ENCODE measurements around the gene GSTK1. TPM values are rescaled to one million over a fixed set of nuclear protein-coding genes. Genes with fewer than 3 reads are reported as not detected.
A peak's percentile ranks its signal among the peaks of the same experiment; 100 is the strongest.
"Not testable (repeated sequence)": the region's sequence is repeated elsewhere in the genome, so short reads cannot be mapped to it uniquely, and the experiment has no call there.

Gene GSTK1
- total RNA-seq: 10 to 100 TPM; 68.6 to 94.5 TPM
- long read RNA-seq, donor 1, transcript GSTK1-201 (8 exons, 1,044 nt): major isoform, 15 of 24 reads
- long read RNA-seq, donor 1, partial matches to known transcripts: 2 of 24 reads
- long read RNA-seq, donor 1, other reads (novel, unspliced or antisense): 6 of 24 reads
- long read RNA-seq, donor 2, transcript GSTK1-201 (8 exons, 1,044 nt): major isoform, 55 of 88 reads
- long read RNA-seq, donor 2, transcript GSTK1-207 (7 exons, 1,185 nt): minor isoform, 13 of 88 reads
- long read RNA-seq, donor 2, partial matches to known transcripts: 7 of 88 reads
- long read RNA-seq, donor 2, other reads (novel, unspliced or antisense): 12 of 88 reads

DNA sequence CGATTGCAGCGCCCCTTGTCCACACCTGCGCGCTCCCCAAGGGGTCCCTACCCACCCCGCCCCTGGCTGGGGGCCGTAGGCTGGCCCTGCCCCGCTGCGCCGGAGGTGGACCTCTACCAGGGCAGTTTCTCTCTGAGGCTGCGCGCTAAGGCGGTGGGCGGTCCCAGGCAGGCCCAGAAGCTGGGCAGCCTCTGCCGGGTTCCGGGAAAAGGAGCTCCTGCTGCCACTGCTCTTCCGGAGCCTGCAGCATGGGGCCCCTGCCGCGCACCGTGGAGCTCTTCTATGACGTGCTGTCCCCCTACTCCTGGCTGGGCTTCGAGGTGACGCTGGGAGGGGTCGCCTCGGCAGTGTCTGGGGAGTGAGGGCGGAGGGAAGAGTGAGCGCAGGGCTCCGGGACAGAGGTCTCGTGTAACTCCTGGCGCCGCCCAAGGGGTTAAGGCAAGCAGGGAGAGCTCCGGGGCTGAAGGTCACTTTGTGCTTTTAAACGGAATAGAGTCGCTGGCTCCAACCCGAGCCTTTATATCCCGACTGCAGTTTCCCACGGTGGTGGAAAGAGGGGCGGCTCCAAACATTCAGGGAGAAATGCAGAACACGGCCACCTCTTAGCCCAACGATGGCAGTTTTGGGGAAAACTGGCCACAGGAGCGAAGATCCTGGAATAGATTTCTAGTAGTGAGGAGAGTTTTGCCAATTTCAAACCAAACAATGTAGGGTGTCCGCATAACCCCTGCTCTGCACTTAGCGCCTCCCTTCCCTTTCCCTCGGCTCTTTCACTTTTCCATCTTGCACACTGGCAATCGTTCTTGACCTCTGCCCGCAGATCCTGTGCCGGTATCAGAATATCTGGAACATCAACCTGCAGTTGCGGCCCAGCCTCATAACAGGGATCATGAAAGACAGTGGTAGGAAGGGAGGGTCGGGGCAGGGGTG is at the start of gene GSTK1:
Gene GSTK1 (plus strand): TSS at position 176 of the 930 bp plus-strand sequence. CDS start 73 bp downstream, at position 249.
- intact Hi-C loops (cut with DNase I): no loop called here
- peak; percentile 95 for DNase-seq (ENCODE audit: low spot score)

DNA sequence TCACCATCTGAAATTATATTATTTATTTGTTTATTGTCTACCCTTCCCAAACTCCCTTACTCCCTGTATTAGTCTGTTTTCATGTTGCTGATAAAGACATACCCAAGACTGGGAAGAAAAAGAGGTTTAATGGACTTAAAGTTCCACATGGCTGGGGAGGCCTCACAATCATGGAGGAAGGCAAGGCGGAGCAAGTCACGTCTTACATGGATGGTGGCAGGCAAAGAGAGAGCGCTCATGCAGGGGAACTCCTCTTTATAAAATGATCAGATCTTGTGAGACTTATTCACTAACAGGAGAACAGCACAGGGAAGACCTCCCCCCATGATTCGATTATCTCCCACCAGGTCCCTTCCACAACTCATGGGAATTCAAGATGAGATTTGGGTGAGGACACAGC is 49.8 kb upstream of the GSTK1 start:
- not testable (repeated sequence) for DNase-seq (ENCODE audit: low spot score)
- intact Hi-C loops (cut with DNase I): loop anchor here (5.0 to 10.0 kb wide), 2 partner anchors 201 to 359 kb away; partner anchors contain the start of gene EPHB6 (in 2 of the 2)

DNA sequence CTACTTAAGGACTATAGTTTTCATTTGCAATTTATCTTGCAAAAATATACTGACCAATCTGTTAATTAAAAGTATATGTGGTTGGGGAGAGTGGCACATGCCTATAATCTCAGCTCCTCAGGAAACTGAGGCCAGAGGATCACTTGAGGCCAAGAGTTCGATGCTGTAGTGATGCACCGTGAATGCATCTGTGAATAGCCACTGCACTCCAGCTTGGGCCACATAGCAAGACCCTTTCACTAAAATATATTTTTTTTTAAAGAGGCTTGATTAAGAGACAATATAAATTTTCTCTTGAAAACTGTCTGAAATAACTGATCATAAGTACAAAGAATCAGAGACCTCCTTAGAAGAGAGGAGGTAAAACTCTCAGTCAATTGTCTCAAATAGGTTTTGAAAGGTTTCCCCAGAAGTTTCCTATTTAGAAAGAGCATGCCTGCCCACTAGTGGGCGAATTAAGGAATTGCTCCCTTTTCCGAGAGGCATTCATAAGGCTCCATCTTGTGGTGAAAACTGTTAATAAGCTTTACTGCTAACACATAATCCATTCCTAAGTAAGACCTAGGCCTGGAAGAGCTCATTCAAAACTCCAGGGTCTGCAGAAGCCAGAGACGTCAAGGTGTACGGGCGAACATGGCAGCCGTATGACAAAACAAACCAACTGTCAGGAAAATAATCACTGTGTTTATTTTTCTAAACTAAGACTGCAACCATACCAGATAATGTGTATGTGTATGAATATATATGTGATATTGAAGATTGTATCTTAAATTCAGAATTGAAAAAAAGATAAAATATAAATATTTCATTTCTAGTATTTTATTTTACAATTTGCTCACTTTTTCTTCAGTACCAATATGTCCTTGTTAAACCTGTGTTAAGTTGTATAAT is 48.2 kb upstream of the GSTK1 start:
- no peak for DNase-seq (ENCODE audit: low spot score)
- intact Hi-C loops (cut with DNase I): loop anchor here (2.0 to 10.0 kb wide), 3 partner anchors 203 to 360 kb away; partner anchors contain the start of gene EPHB6 (in 2 of the 2)

DNA sequence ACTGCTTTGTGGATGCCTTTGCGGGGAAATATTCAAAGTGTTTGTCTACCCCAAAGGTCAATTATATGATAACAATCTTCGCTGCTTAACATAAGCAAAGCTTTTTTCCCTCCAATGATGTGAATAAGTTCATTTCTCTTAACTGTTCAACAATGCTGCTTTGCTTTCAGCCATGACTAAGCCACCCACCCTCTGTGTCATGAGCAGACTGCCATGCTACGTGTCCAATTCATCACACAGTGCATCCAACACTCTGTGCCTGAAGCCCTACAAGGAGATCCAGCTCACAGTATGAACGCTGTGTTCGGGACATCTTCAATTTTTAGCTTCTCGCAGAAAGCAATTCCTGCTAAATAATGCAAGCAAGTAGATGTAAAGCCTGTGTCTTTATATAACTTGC is 47.1 kb upstream of the GSTK1 start:
- DNase-seq (ENCODE audit: low spot score): no peak
- intact Hi-C loops (cut with DNase I): loop anchor here (10.0 kb wide), 1 partner anchor 361 kb away; the partner anchor contains the start of gene EPHB6 (in 2 of the 2)

DNA sequence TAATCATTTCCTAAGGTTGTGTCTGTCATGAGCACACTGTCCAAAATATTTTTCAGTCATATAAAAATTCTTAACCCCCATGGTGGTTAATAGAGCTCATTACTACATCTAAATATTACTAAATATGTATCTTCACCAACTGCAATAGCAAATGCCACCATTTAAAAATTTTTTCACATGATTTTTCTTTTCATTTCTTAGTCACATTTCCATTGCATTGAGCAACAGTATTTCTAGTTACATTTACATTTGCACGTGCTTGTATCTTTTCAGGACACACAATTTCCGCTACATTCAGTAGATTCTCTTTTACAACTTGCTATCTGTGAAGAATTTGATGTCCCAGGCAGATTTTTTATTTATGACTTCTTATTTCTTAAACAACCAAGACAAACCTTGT is 46.6 kb upstream of the GSTK1 start:
- no peak for DNase-seq (ENCODE audit: low spot score)
- intact Hi-C loops (cut with DNase I): loop anchor here (10.0 kb wide), 1 partner anchor 362 kb away; the partner anchor contains the start of gene EPHB6 (in 2 of the 2)

DNA sequence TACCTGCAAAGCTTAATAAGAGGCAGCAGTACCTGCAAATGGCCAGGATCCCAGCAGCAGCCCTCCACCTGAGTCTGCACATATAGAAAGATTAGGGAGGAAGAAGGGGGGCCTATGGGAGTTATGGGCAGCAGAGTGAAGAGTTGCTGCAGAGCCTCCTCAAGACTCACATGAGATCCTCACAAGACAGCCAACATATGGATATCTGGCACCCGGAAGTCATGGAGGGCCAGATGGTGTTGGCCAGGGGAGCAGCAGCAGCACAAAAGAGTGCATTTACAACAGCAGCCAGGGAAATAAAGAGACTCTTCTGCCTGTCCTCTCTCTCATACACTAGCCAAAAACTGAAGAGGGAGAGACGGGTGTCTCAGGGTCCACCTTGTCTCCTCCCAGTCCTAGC is 45.4 kb upstream of the GSTK1 start:
- intact Hi-C loops (cut with DNase I): loop anchor here (10.0 kb wide), 1 partner anchor 363 kb away; the partner anchor contains the start of gene EPHB6 (in 2 of the 2)

DNA sequence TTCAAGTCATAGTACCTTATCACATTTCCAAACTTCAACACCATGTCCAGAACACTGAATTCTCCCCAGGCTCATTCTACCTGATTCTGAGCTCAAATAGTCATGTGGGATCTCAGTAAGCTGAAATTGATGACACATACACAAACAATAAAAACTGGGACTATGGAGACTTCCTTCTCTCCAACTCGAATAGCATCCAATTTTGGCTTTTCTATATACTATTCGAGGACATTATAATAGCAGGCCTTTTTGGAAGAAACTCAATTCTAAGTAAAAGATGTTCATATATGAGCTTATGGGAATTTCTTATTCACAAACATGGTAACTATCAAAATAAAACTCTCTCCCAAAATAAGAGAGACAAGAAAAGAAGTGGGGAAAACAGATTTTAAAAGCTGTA is 42.0 kb upstream of the GSTK1 start:
- intact Hi-C loops (cut with DNase I): no loop called here
- no peak for DNase-seq (ENCODE audit: low spot score)

More for the DNA sequence above, 45.4 kb upstream of the GSTK1 start:
- DNase-seq (ENCODE audit: low spot score): no peak

DNA sequence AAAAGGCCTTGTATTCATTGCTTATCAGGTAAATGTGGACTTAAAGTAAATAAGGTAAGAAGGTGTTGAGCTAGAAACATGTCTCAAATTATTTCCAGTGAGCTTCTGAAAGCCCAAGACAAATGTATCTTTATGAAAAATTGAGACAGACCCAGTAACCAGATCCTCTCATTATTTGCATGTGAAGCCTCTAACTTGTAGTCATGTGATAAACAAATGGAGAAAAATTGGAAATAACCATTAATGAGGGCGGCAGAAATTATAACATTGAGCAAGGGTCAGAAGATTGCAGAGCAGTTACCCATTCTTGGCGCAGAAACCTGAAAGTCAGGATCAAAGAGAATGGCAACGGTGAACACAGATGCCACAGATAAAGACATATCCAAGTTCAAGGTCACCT is 41.5 kb upstream of the GSTK1 start, which contains the start of gene TAS2R40:
Gene TAS2R40 (plus strand): TSS at position 301 of the 400 bp plus-strand sequence. CDS start 42 bp downstream, at position 343.
- intact Hi-C loops (cut with DNase I): no loop called here
- DNase-seq (ENCODE audit: low spot score): no peak

DNA sequence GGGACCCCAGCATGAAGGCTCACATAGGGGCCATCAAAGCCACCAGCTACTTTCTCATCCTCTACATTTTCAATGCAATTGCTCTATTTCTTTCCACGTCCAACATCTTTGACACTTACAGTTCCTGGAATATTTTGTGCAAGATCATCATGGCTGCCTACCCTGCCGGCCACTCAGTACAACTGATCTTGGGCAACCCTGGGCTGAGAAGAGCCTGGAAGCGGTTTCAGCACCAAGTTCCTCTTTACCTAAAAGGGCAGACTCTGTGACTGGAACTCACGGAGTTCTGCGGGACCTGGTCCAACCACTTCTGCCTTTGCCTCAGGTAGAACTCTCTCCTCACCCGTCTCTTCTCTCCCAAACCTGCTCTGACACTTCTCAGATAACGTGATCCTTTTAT is 40.5 kb upstream of the GSTK1 start:
- intact Hi-C loops (cut with DNase I): no loop called here
- no peak for DNase-seq (ENCODE audit: low spot score)

DNA sequence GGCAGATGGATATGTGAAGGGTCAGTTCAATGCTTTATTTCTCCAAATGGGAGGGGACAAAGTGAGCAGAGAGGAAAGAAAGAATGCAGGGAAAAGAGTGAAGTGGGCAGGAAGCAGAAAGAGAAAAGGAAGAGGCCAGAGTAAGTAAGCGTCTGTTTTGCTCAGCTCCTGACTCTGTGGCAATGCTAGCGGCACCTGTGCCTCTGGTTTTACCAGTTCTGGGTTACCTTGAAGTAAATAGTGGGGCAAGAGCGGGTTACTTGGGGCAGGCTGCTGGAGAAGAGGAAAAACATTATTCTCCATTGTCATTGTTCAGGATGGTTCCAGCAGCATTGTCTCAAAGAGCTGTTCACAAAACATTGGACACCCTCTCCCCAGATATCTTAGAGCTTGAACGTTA is 39.5 kb upstream of the GSTK1 start:
- intact Hi-C loops (cut with DNase I): no loop called here
- DNase-seq (ENCODE audit: low spot score): no peak

DNA sequence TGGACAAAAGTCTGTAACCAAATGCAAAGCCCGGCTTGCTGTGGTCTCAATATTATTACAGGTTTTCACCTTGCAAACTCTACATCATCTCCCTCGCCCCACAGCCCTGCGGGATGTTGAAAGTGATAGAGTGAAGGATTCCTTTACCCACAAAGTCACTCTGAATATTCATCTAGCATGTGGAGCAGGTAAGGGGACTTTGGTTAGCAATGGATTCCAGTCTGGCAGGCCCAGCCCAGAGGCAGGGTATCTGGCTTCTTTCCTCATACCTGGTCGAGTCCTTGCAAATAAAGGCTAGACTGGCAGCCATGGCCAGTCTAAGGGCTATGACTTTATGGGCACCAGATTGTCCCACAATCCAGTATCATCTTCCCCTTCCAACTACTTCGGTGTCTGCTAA is 38.2 kb upstream of the GSTK1 start:
- no peak for DNase-seq (ENCODE audit: low spot score)
- intact Hi-C loops (cut with DNase I): no loop called here

DNA sequence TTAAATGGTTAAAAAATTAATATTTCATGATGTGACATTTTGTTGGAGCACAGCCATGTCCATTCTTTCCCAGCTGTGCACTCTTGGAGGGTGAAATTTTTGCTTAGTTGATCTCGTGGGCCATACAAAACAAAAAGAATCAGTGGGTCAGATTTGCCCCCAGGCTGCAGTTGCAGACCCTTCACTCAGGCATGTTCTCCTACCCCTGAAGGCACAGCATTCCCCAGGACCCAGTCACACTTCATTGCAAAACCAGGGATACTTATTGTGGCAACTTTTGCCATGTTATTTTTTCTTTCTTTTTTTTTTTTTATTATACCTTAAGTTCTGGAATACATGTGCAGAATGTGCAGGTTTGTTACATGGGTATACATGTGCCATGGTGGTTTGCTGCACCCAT is 35.4 kb upstream of the GSTK1 start:
- intact Hi-C loops (cut with DNase I): no loop called here
- no peak for DNase-seq (ENCODE audit: low spot score)

DNA sequence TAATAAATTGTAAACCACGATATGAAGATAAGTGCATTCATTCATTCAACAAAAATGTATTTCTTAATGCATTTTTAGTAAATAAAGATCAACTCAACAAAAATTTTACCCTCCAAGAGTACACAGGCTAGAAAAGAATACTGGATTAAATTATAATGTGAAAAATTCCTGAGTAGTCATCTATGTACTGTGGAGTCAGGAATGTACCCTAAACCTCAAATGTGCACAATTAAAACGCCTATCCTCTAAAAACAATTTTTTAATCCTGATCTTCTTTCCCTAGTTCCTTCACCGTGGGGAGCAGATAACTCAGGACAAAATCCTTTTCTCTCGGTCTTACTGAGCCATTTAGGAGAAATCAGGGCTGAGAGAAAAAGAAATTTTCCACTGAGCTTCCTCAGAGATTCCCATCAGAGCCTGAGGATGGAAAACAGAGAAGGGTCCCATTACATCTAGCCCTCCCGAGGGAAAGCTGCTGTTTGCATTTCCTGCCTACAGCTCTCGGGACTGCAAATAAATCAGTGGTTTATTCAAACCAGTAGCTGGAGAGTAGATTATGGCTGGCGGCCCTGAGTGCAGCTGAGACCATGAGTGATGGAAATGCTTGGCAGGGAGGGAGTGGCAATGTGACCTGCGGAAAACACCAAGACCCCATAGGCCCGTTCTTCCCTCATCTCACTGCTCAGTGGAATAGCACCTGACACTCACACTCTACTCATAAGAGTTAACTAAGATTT is 34.0 kb upstream of the GSTK1 start:
- intact Hi-C loops (cut with DNase I): no loop called here
- DNase-seq (ENCODE audit: low spot score): no peak

DNA sequence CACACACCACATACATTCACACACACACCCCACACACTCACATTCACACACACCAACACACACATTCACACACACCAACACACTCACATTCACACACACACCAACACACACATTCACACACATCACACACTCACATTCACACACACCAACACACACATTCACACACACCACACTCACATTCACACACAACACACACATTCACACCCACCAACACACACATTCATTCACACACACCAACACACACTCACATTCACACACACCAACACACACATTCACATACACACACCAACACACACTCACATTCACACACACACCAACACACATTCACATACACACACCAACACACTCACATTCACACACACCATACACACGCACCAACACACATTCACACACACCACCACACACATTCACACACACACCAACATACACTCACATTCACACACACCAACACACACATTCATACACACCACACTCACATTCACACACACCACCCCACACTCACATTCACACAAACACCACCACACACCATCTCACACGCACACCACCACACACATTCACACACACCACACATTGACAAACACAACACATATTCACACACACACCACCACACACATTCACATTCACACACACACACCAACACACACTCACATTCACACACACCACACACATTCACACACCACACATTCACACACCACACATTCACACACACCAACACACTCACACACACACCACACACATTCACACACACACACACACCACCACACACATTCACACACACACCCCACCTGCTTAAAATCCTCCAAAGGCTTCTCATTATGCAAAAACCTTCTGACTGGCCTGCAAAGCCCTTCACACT is 32.4 kb upstream of the GSTK1 start:
- DNase-seq (ENCODE audit: low spot score): no peak
- intact Hi-C loops (cut with DNase I): no loop called here

DNA sequence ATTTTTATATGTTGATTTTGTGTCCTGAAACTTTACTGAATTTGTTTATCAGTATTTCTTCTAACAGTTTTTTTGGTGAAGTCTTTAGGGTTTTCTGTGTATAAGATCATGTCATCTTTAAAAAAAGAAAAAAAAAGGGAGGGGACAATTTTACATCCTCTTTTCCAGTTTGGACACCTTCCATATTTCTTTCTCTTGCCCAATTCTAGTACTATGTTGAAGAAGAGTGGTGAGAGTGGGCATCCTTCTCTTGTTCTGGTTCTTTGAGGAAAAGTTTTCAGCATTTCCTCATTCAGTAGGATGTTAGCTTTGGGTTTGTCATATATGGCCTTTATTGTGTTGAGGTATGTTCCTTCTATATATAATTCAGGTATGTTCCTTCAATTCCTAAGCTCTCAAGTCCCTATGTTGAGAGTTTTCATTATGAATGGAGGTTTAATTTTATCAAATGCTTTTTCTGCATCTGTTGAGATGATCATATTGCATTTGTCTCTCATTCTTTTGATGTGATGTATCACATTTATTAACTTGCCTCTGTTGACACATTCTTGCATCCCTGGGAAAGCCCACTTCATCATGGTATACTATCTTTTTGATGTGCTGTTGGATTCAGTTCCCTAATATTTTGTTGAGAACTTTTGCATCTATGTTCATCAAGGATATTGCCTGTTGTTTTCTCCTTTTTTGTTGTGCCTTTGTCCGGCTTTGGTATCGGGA is 29.3 kb upstream of the GSTK1 start:
- no peak for DNase-seq (ENCODE audit: low spot score)

DNA sequence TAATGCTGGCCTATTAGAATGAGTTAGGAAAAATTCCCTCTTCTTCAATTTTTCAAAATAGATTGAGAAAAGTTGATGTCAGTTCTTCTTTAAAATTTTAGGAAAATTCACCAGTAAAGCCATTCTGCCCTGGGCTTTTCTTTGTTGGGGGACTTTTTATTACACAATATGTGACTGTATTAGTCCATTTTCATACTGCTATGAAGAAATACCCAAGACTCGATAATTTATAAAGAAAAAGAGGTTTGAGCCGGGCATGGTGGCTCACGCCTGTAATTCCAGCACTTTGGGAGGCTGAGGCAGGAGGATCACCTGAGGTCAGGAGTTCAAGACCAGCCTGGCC is 28.7 kb upstream of the GSTK1 start:
- intact Hi-C loops (cut with DNase I): no loop called here
- DNase-seq (ENCODE audit: low spot score): no peak

More for the DNA sequence above, 29.3 kb upstream of the GSTK1 start:
- intact Hi-C loops (cut with DNase I): no loop called here

DNA sequence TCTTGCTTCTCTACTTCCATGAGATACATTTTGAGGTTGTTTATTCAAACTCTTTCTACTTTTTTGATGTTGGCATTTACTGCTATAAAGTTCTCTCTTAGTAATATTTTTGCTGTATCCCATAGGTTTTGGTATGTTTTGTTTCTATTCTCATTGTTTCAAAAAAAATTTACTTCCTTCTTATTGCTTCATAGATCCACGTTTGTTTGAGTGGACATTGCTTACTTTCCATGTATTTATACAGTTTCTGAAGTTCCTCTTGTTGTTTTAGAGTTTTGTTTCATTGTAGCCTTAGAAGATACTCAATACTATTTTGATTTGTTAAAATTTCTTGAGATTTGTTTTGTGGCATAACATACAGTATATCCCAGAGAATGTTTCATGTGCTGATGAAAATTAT is 27.7 kb upstream of the GSTK1 start:
- no peak for DNase-seq (ENCODE audit: low spot score)
- intact Hi-C loops (cut with DNase I): no loop called here

Data from posterior vena cava (tissue), 2 donors.